GM19395 (cell line): ENCODE data around the gene PCDHGC5.

Source experiments
- ATAC-seq: cut with Tn5 transposase; IDR thresholded peaks from one replicate; pipeline ENCODE4 v1.9.1; 2021; ENCODE audit warnings: mild to moderate bottlenecking, moderate library complexity; ENCODE audit not compliant: unreplicated experiment

The PCDHGC5 gene

GRCh38 chr5:141528291-141528984 lies 39.6 kb downstream of the PCDHGC5 start:
- no peak for ATAC-seq

GRCh38 chr5:141529002-141529401 lies 40.1 kb downstream of the PCDHGC5 start:
- ATAC-seq: peak; percentile 35

GRCh38 chr5:141529873-141530272 lies 41.0 kb downstream of the PCDHGC5 start:
- peak; percentile 42 for ATAC-seq

GRCh38 chr5:141532726-141533125 lies 43.8 kb downstream of the PCDHGC5 start:
- ATAC-seq: no peak

- ATAC-seq: no peak
Measured at GRCh38 chr5:141533897-141534296, 45.0 kb downstream of the PCDHGC5 start.

- no peak for ATAC-seq
Measured at GRCh38 chr5:141534492-141535213, 45.8 kb downstream of the PCDHGC5 start.
